ENCODE data around the gene GFRA3.

DNA sequence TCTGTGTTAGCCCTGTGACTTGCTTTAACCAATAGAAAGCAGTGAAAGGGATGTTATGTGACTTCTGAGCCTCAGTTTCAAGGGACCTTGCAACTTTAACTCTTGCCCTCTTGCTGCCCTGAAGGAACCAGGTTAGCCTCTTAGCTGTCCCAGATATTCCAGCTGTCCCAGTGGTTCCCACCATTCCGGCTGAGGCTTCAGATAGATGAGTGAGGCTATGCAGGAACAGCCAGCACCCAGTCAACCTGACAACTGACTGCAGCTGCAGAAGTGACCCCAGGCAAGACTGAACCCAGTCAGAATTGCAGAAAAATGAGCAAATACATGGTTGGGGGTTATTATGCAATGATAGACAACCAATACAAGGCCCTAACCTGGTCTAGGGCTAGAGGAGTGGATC lies 50.9 kb downstream of the GFRA3 start:
- TF ChIP-seq CTCF (conservative IDR thresholded peaks at IDR 0.05 in 1 of 2, IDR thresholded peaks at IDR 0.05 in 1 of 2; ENCODE audit: low read depth in 1 of 2, low read length in 2 of 2) (no peak), EZH2 (IDR thresholded peaks at IDR 0.05; ENCODE audit: low read length, missing control alignments) (no peak)
